Suprapubic skin (tissue), 4 donors: ENCODE data around the gene OCIAD1. TPM values are rescaled to one million over a fixed set of nuclear protein-coding genes. Genes with fewer than 3 reads are reported as not detected.
"Not testable (repeated sequence)": the region's sequence is repeated elsewhere in the genome, so short reads cannot be mapped to it uniquely, and the experiment has no call there.

Experiments
- DNase-seq, 2 donors: peaks; one replicate each; pipeline ENCODE4 v3.0.0-alpha.2; 2019; ENCODE audit warnings: low spot score in 2 of 2
- H3K27ac ChIP-seq: fragments of 200-600 bp; sonication (generic); one replicate; pipeline ENCODE4 v1.5.1; 2019
- H3K27me3 ChIP-seq: fragments of 200-600 bp; sonication (generic); one replicate; pipeline ENCODE4 v1.5.1; 2019
- H3K36me3 ChIP-seq: fragments of 200-600 bp; sonication (generic); one replicate; pipeline ENCODE4 v1.5.1; 2019
- H3K4me1 ChIP-seq: fragments of 200-600 bp; sonication (generic); one replicate; pipeline ENCODE4 v1.5.1; 2019
- H3K4me3 ChIP-seq: fragments of 200-600 bp; sonication (generic); one replicate; pipeline ENCODE4 v1.5.1; 2019; ENCODE audit warnings: mild to moderate bottlenecking
- H3K9me3 ChIP-seq: fragments of 200-600 bp; sonication (generic); one replicate; pipeline ENCODE4 v1.5.1; 2019
- CTCF ChIP-seq, 2 donors: fragments of 200-600 bp in 1 of 2; fragments of 450-650 bp in 1 of 2; sonication (generic) in 1 of 2; IDR thresholded peaks; one replicate each; pipeline ENCODE4 v1.5.1; 2016 to 2019; ENCODE audit warnings: antibody characterized with exemption in 2 of 2, mild to moderate bottlenecking in 1 of 2, moderate library complexity in 1 of 2
- EP300 ChIP-seq: sonication (generic); formaldehyde crosslinking; IDR thresholded peaks from one replicate; pipeline ENCODE4 v1.6.1; 2017; ENCODE audit warnings: antibody characterized with exemption
- POLR2A ChIP-seq, 2 donors: fragments of 450-650 bp; IDR thresholded peaks; one replicate each; pipeline ENCODE4 v1.6.1; 2017; ENCODE audit warnings: antibody characterized with exemption in 2 of 2, mild to moderate bottlenecking in 2 of 2, moderate library complexity in 2 of 2
- POLR2AphosphoS5 ChIP-seq, 3 donors: sonication (generic); formaldehyde crosslinking; IDR thresholded peaks; one replicate each; pipeline ENCODE4 v1.6.1; 2017; ENCODE audit warnings: antibody characterized with exemption in 3 of 3
- WGBS: methylation state at CpG from one replicate; pipeline ENCODE4 v1.1.5; 2018; 5-methylcytosine and 5-hydroxymethylcytosine counted together
- total RNA-seq, 4 donors: library from RNA; depleted of rRNA; stranded (reverse); fragments of >200 nt; gene quantifications; one replicate each; pipeline ENCODE4 v1.1.0, GENCODE V29; 2016

OCIAD1 gene
- total RNA-seq, 4 donors from 2014 or later = 86.2 to 104 (median 92.9) TPM

GRCh38 chr4:48858130-48858529 lies 27.2 kb downstream of the OCIAD1 start:
- Histone ChIP-seq H3K36me3 (peaks cover 34% of the 10 kb centered on the region), H3K4me3 (no peak overlapping the region), H3K27me3 (no peaks in the 10 kb centered on the region), H3K27ac (no peak overlapping the region), H3K4me1 (no peaks in the 10 kb centered on the region), H3K9me3 (no peaks in the 10 kb centered on the region)
- TF ChIP-seq POLR2AphosphoS5 (IDR thresholded peaks at IDR 0.05) (no peak), CTCF (IDR thresholded peaks at IDR 0.05) (no peak), EP300 (no peak), POLR2A (IDR thresholded peaks at IDR 0.05) (no peak)
- DNase-seq = no peak
- WGBS = 92% methylated on average over 7 of the region's 7 CpGs

GRCh38 chr4:48862038-48862437 lies 31.1 kb downstream of the OCIAD1 start:
- H3K4me3 ChIP-seq = no peak overlapping the region
- no peak for DNase-seq
- H3K4me1 ChIP-seq = no peaks in the 10 kb centered on the region
- no peak for TF ChIP-seq POLR2A (IDR thresholded peaks at IDR 0.05)
- TF ChIP-seq CTCF (IDR thresholded peaks at IDR 0.05) = no peak
- peaks cover 20% of the 10 kb centered on the region for H3K36me3 ChIP-seq
- H3K9me3 ChIP-seq = peaks cover 6% of the 10 kb centered on the region
- H3K27ac ChIP-seq = no peak overlapping the region
- WGBS = 94% methylated on average over 3 of the region's 3 CpGs
- H3K27me3 ChIP-seq = no peaks in the 10 kb centered on the region

GRCh38 chr4:48862661-48863060 lies 31.8 kb downstream of the OCIAD1 start:
- Histone ChIP-seq H3K9me3 (peaks cover 6% of the 10 kb centered on the region), H3K36me3 (peaks cover 14% of the 10 kb centered on the region), H3K4me3 (no peak overlapping the region), H3K27me3 (no peaks in the 10 kb centered on the region), H3K4me1 (no peaks in the 10 kb centered on the region), H3K27ac (no peak overlapping the region)
- no peak for TF ChIP-seq CTCF (IDR thresholded peaks at IDR 0.05)
- no peak for TF ChIP-seq POLR2A (IDR thresholded peaks at IDR 0.05)
- no peak for TF ChIP-seq POLR2AphosphoS5 (IDR thresholded peaks at IDR 0.05)
- no peak for TF ChIP-seq EP300
- DNase-seq = no peak
- WGBS = 56% methylated on average over 1 of the region's 1 CpG

- H3K36me3 ChIP-seq = peaks cover 4% of the 10 kb centered on the region
- no peaks in the 10 kb centered on the region for H3K27me3 ChIP-seq
- H3K4me3 ChIP-seq = no peak overlapping the region
- H3K4me1 ChIP-seq = no peaks in the 10 kb centered on the region
- no peak for DNase-seq
- no peak for TF ChIP-seq CTCF (IDR thresholded peaks at IDR 0.05)
- no peak for TF ChIP-seq EP300
- no peak for TF ChIP-seq POLR2A (IDR thresholded peaks at IDR 0.05)
- TF ChIP-seq POLR2AphosphoS5 (IDR thresholded peaks at IDR 0.05) = no peak
- 95% methylated on average over 4 of the region's 4 CpGs for WGBS
- H3K27ac ChIP-seq = no peak overlapping the region
- peaks cover 6% of the 10 kb centered on the region for H3K9me3 ChIP-seq
Observed at GRCh38 chr4:48863728-48864127, 32.8 kb downstream of the OCIAD1 start.

GRCh38 chr4:48864696-48865095 lies 33.8 kb downstream of the OCIAD1 start:
- not testable (repeated sequence) for H3K4me1 ChIP-seq, H3K4me3 ChIP-seq, DNase-seq, H3K27me3 ChIP-seq, H3K36me3 ChIP-seq, H3K27ac ChIP-seq, H3K9me3 ChIP-seq
- WGBS = 97% methylated on average over 4 of the region's 4 CpGs

GRCh38 chr4:48877827-48878535 lies 47.1 kb downstream of the OCIAD1 start:
- Histone ChIP-seq H3K27ac (peak overlapping the region; percentile 18), H3K27me3 (no peaks in the 10 kb centered on the region), H3K36me3 (no peaks in the 10 kb centered on the region), H3K4me1 (peaks cover 3% of the 10 kb centered on the region), H3K4me3 (no peak overlapping the region), H3K9me3 (no peaks in the 10 kb centered on the region)
- 92% methylated on average over 1 of the region's 1 CpG for WGBS
- DNase-seq = no peak
- TF ChIP-seq CTCF (IDR thresholded peaks at IDR 0.05) (no peak), POLR2AphosphoS5 (IDR thresholded peaks at IDR 0.05) (no peak), POLR2A (IDR thresholded peaks at IDR 0.05) (no peak), EP300 (no peak)
